HepG2 (cell line): ENCODE results near the gene SEMA4A. TPM values are rescaled to one million over a fixed set of nuclear protein-coding genes. Genes with fewer than 3 reads are reported as not detected.

Experiments
- ATAC-seq: fragments of 200-7000 bp; cut with Tn5 transposase; 3 replicates; pipeline ENCODE4 v1.9.1; 2020; ENCODE audit warnings: mild to moderate bottlenecking, moderate library complexity
- BruUV-seq: library from RNA; stranded (reverse); fragments of 400-500 nt; replicated peaks from 2 replicates; lab custom pipeline; 2021; lab: Mats Ljungman, UMichigan
- CTCF ChIA-PET: fragments of 300-600 bp; formaldehyde crosslinking; extraction: SDS; loops from one replicate; lab custom pipeline; 2021; ENCODE audit warnings: low total read pairs, inconsistent platforms, low intra/inter-chr PET ratio; lab: Yijun Ruan, JAX
- POLR2A ChIA-PET: fragments of 350-600 bp; sonication (Branson Sonifier 250); formaldehyde crosslinking; loops from one replicate; lab custom pipeline; 2020; ENCODE audit warnings: antibody characterized with exemption, inconsistent platforms; lab: Yijun Ruan, JAX
- DNase-seq: peaks from one replicate; pipeline ENCODE4 v3.0.0-alpha.2; 2015; ENCODE audit warnings: low spot score
- FAIRE-seq: peaks from 3 replicates; lab custom pipeline; 2011; peaks lifted over from hg19 to GRCh38; lab: Jason Lieb, UNC
- H2AFZ ChIP-seq: one replicate; pipeline ENCODE4 v1.6.1; 2011; ENCODE audit warnings: low read length, inconsistent platforms
- H3K27ac ChIP-seq: fragments of 300-600 bp; 3 replicates; pipeline ENCODE4 v1.8.0; 2011; ENCODE audit warnings: mixed run types, mild to moderate bottlenecking, mixed read lengths, low read length, inconsistent platforms; ENCODE audit not compliant: insufficient read depth; ENCODE audit errors: extremely low read length
- H3K27me3 ChIP-seq, 2 experiments: fragments of 200-600 bp in 1 of 2; 2 replicates in 1 of 2; 3 replicates in 1 of 2; pipeline versions ENCODE4 v1.6.0 to v1.8.0; 2011; ENCODE audit warnings: low read length in 2 of 2, mild to moderate bottlenecking in 2 of 2, moderate library complexity in 2 of 2, inconsistent platforms in 1 of 2; ENCODE audit not compliant: insufficient read depth in 2 of 2, control insufficient read depth in 1 of 2
- H3K36me3 ChIP-seq, 2 experiments: fragments of 200-600 bp in 1 of 2; replicated peaks in 1 of 2; 2 replicates in 1 of 2; 3 replicates in 1 of 2; pipeline versions ENCODE4 v1.5.1 to v1.8.0; 2011; ENCODE audit warnings: low read length in 2 of 2, inconsistent platforms in 1 of 2; ENCODE audit not compliant: insufficient read depth in 2 of 2, control insufficient read depth in 1 of 2
- H3K4me1 ChIP-seq: 2 replicates; pipeline ENCODE4 v1.5.1; 2012; ENCODE audit warnings: low read length, inconsistent platforms; ENCODE audit not compliant: insufficient read depth
- H3K4me2 ChIP-seq: 2 replicates; pipeline ENCODE4 v1.6.0; 2011; ENCODE audit warnings: low read depth, low read length, inconsistent platforms
- H3K4me3 ChIP-seq, 3 experiments: fragments of 200-600 bp in 1 of 3; sonication (generic), shearing (Covaris generic) in 1 of 3; replicated peaks in 1 of 3; 2 replicates each; pipeline ENCODE4 v1.5.1; 2011 to 2016; ENCODE audit warnings: low read length in 3 of 3, inconsistent platforms in 2 of 3, low read depth in 2 of 3, mild to moderate bottlenecking in 2 of 3, control low read depth in 1 of 3, mixed read lengths in 1 of 3; ENCODE audit not compliant: insufficient read depth in 1 of 3
- H3K79me2 ChIP-seq: one replicate; pipeline ENCODE4 v1.6.1; 2011; ENCODE audit warnings: low read length, inconsistent platforms; ENCODE audit not compliant: insufficient read depth
- H3K9ac ChIP-seq: 2 replicates; pipeline ENCODE4 v1.6.0; 2011; ENCODE audit warnings: mild to moderate bottlenecking, low read depth, low read length, inconsistent platforms; ENCODE audit not compliant: insufficient read depth
- H3K9me3 ChIP-seq: 2 replicates; pipeline ENCODE4 v1.5.1; 2012; ENCODE audit warnings: mild to moderate bottlenecking, low read length
- H4K20me1 ChIP-seq: 2 replicates; pipeline ENCODE4 v1.6.0; 2011; ENCODE audit warnings: inconsistent platforms, mild to moderate bottlenecking, low read length, moderate library complexity; ENCODE audit not compliant: insufficient read depth
- AGO2 ChIP-seq: fragments of 200-400 bp; formaldehyde crosslinking; optimal IDR thresholded peaks from 2 replicates; pipeline ENCODE3; 2017; ENCODE audit warnings: mild to moderate bottlenecking, low read depth, low read length, moderate library complexity
- DNMT3B ChIP-seq: conservative IDR thresholded peaks from 2 replicates; pipeline ENCODE4 v1.6.1; 2016; ENCODE audit warnings: missing biosample characterization, control low read depth
- HNF4G ChIP-seq, 2 experiments: sonication (generic) in 1 of 2; formaldehyde crosslinking in 1 of 2; IDR thresholded peaks; 2 replicates each; pipeline versions ENCODE4 v1.4.0 to v1.6.1; 2011 to 2020; ENCODE audit warnings: borderline replicate concordance in 2 of 2, low read depth in 2 of 2, mild to moderate bottlenecking in 2 of 2, low read length in 1 of 2, missing genetic modification reagents in 1 of 2, moderate library complexity in 1 of 2
- KLF15 ChIP-seq: sonication (generic); formaldehyde crosslinking; IDR thresholded peaks from 2 replicates; pipeline ENCODE4 v1.8.1; 2023; ENCODE audit warnings: borderline replicate concordance, mild to moderate bottlenecking, inconsistent platforms, missing genetic modification reagents, mixed read lengths
- NCOA2 ChIP-seq: sonication (generic); formaldehyde crosslinking; IDR thresholded peaks from 2 replicates; pipeline ENCODE4 v1.8.0; 2022; ENCODE audit warnings: inconsistent platforms
- PCBP2 ChIP-seq: fragments of 200-400 bp; formaldehyde crosslinking; optimal IDR thresholded peaks from 2 replicates; pipeline ENCODE3; 2018; ENCODE audit warnings: low read length, low read depth; ENCODE audit not compliant: poor library complexity, severe bottlenecking
- RELA ChIP-seq: sonication (generic); formaldehyde crosslinking; IDR thresholded peaks from 2 replicates; pipeline ENCODE4 v1.4.0; 2020; ENCODE audit warnings: missing genetic modification reagents
- RNF2 ChIP-seq: fragments of 450-650 bp; conservative IDR thresholded peaks from 2 replicates; pipeline ENCODE4 v1.6.1; 2016; ENCODE audit warnings: low read depth
- SYNCRIP ChIP-seq: fragments of 200-400 bp; formaldehyde crosslinking; IDR thresholded peaks from 2 replicates; pipeline ENCODE4 v1.6.1; 2018; ENCODE audit warnings: mild to moderate bottlenecking, low read depth, low read length; ENCODE audit not compliant: insufficient read depth
- ZFP36 ChIP-seq: fragments of 150-350 bp; IDR thresholded peaks from 2 replicates; pipeline ENCODE4 v1.6.1; 2018; ENCODE audit warnings: borderline replicate concordance, low read length, low read depth; ENCODE audit not compliant: partially characterized antibody
- ZFY ChIP-seq: sonication (generic); formaldehyde crosslinking; IDR thresholded peaks from 2 replicates; pipeline ENCODE4 v1.4.0; 2020; ENCODE audit warnings: missing genetic modification reagents
- ZIK1 ChIP-seq: sonication (generic); formaldehyde crosslinking; IDR thresholded peaks from 2 replicates; pipeline ENCODE4 v1.5.0; 2020; ENCODE audit warnings: mild to moderate bottlenecking, low read depth, missing genetic modification reagents, borderline replicate concordance
- ZNF354B ChIP-seq: sonication (generic); formaldehyde crosslinking; IDR thresholded peaks from 2 replicates; pipeline ENCODE4 v1.8.0; 2022; ENCODE audit warnings: mild to moderate bottlenecking, missing genetic modification reagents
- ZNF614 ChIP-seq: IDR thresholded peaks from 2 replicates; pipeline ENCODE4 v1.6.1; 2018; ENCODE audit warnings: missing biosample characterization, missing genetic modification reagents, inconsistent platforms, borderline replicate concordance
- ZNF747 ChIP-seq: sonication (generic); formaldehyde crosslinking; IDR thresholded peaks from 2 replicates; pipeline ENCODE4 v1.8.1; 2023; ENCODE audit warnings: missing genetic modification reagents, mild to moderate bottlenecking, borderline replicate concordance
- WGBS: methylation state at CpG from one replicate; pipeline ENCODE4 v1.1.6; 2017; ENCODE audit warnings: low lambda C conversion rate; 5-methylcytosine and 5-hydroxymethylcytosine counted together
- in situ Hi-C: cut with HindIII; loops from 2 replicates; pipeline ENCODE4 v1.10.0; 2017; ENCODE audit warnings: low pct_unique_long_range_greater_than_20kb; ENCODE audit not compliant: extremely low pct_ligation_motif_present
- intact Hi-C: fragments of 100-400 bp; cut with micrococcal nuclease; formaldehyde crosslinking; loops from one replicate; pipeline ENCODE4 v1.10.0; 2022; ENCODE audit not compliant: unreplicated experiment
- polyA plus RNA-seq, 8 experiments: library from polyadenylated mRNA; depleted of rRNA in 3 of 8; stranded (reverse) in 7 of 8; unstranded in 1 of 8; fragments of >200 nt; fragmentation: Illumina TruSeq in 4 of 8; extraction: Trizol in 4 of 8; gene quantifications; 2 replicates each; pipeline versions ENCODE4 v1.2.1 to v1.2.3, GENCODE V29; 2011 to 2016; ENCODE audit warnings: low read depth in 4 of 8, missing spikeins in 1 of 8, mixed read lengths in 1 of 8; ENCODE audit not compliant: insufficient read depth in 1 of 8
- total RNA-seq, 5 experiments: library from RNA; depleted of rRNA; stranded (reverse); fragments of >200 nt; fragmentation: Illumina TruSeq; extraction: Trizol; gene quantifications; 2 replicates each; pipeline ENCODE4 v1.2.3, GENCODE V29; 2016; ENCODE audit warnings: low read depth in 1 of 5
- TF ChIP-seq, protein P1 (sequence below): sonication (generic); formaldehyde crosslinking; IDR thresholded peaks from 2 replicates; pipeline ENCODE4 v1.8.0; 2022; ENCODE audit warnings: low read depth, missing genetic modification reagents
- TF ChIP-seq, protein P2 (sequence below): IDR thresholded peaks from 2 replicates; pipeline ENCODE4 v1.6.1; 2016; ENCODE audit warnings: low read depth, control low read depth
- TF ChIP-seq, protein P3 (sequence below): sonication (generic); formaldehyde crosslinking; IDR thresholded peaks from 2 replicates; pipeline ENCODE4 v1.8.0; 2022; ENCODE audit warnings: mild to moderate bottlenecking, missing genetic modification reagents

The SEMA4A gene
- total and polyA plus RNA-seq, 2 of the 13 experiments (the other 11 are each of a cell fraction or from before 2014, with no cell fraction given), result 0.09 to 0.20 TPM

DNA sequence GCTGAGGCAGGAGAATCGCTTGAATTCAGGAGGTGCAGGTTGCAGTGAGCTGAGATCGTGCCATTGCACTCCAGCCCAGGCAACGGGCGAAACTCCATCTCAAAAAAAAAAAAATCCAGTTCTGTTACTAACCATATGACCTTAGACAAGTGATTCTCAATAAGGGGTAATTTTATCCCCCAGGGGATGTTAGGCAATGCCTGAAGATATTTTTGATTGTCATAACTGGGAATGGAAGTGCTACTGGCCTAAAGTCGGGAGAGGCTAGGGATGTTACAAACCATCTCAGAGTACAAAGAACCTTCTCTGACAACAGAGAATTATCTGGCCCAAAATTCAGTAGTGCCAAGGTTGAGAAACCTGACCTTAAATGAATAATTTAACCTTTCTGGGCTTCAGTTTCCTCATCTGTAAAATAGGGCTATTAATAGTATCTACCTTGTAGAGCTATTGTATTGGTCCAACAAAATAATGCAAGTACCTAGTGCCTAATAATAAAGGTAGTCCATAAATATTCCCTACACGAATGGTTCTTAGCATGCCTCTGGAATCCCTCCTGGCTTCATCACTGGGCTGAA, 44.6 kb upstream of the SEMA4A start:
- no peak overlapping the region for H3K4me3 ChIP-seq
- CTCF ChIA-PET, result no interaction called here
- H4K20me1 ChIP-seq, result no peaks in the 10 kb centered on the region
- H3K36me3 ChIP-seq, result no peaks in the 10 kb centered on the region
- intact Hi-C loops (no loop called here), in situ Hi-C loops (no loop called here)
- POLR2A ChIA-PET, result interaction anchor here (1.4 kb wide), 1 partner anchor 139 kb away, joined by 4 read pairs; the partner anchor contains the start of gene PAQR6
- no peak overlapping the region for H3K27ac ChIP-seq
- H3K79me2 ChIP-seq, result no peaks in the 10 kb centered on the region
- peaks cover 81% of the 10 kb centered on the region for H3K4me1 ChIP-seq
- WGBS, result 45% methylated on average over 6 of the region's 6 CpGs
- ATAC-seq, result no peak
- TF ChIP-seq, protein P1, sequence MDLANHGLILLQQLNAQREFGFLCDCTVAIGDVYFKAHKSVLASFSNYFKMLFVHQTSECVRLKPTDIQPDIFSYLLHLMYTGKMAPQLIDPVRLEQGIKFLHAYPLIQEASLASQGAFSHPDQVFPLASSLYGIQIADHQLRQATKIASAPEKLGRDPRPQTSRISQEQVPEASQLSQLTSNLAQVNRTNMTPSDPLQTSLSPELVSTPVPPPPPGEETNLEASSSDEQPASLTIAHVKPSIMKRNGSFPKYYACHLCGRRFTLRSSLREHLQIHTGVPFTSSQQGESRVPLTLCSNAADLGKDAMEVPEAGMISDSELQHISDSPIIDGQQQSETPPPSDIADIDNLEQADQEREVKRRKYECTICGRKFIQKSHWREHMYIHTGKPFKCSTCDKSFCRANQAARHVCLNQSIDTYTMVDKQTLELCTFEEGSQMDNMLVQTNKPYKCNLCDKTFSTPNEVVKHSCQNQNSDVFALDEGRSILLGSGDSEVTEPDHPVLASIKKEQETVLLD (CRISPR knock-in tag), result no peak
- TF ChIP-seq NCOA2 (CRISPR knock-in tag), result no peak
- TF ChIP-seq ZNF747 (CRISPR knock-in tag), result no peak
- no peak for TF ChIP-seq KLF15 (CRISPR knock-in tag)
- TF ChIP-seq, protein P2, sequence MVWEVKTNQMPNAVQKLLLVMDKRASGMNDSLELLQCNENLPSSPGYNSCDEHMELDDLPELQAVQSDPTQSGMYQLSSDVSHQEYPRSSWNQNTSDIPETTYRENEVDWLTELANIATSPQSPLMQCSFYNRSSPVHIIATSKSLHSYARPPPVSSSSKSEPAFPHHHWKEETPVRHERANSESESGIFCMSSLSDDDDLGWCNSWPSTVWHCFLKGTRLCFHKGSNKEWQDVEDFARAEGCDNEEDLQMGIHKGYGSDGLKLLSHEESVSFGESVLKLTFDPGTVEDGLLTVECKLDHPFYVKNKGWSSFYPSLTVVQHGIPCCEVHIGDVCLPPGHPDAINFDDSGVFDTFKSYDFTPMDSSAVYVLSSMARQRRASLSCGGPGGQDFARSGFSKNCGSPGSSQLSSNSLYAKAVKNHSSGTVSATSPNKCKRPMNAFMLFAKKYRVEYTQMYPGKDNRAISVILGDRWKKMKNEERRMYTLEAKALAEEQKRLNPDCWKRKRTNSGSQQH (CRISPR knock-in tag), result no peak
- no peak for TF ChIP-seq ZFP36
- no peak for TF ChIP-seq HNF4G (IDR thresholded peaks at IDR 0.05; ENCODE audit: borderline replicate concordance, low read depth, low read length)
- no peak for TF ChIP-seq HNF4G (CRISPR knock-in tag; IDR thresholded peaks at IDR 0.05; ENCODE audit: borderline replicate concordance, low read depth)
- no peak for TF ChIP-seq AGO2
- TF ChIP-seq RELA (CRISPR knock-in tag), result no peak
- TF ChIP-seq SYNCRIP, result no peak
- no peak for TF ChIP-seq ZNF614 (CRISPR knock-in tag)
- TF ChIP-seq ZNF354B, result no peak
- TF ChIP-seq DNMT3B, result no peak
- TF ChIP-seq PCBP2, result no peak
- TF ChIP-seq ZFY (CRISPR knock-in tag), result no peak
- TF ChIP-seq RNF2, result no peak
- no peak for TF ChIP-seq ZIK1 (CRISPR knock-in tag)
- TF ChIP-seq, protein P3, sequence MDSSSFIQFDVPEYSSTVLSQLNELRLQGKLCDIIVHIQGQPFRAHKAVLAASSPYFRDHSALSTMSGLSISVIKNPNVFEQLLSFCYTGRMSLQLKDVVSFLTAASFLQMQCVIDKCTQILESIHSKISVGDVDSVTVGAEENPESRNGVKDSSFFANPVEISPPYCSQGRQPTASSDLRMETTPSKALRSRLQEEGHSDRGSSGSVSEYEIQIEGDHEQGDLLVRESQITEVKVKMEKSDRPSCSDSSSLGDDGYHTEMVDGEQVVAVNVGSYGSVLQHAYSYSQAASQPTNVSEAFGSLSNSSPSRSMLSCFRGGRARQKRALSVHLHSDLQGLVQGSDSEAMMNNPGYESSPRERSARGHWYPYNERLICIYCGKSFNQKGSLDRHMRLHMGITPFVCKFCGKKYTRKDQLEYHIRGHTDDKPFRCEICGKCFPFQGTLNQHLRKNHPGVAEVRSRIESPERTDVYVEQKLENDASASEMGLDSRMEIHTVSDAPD, result no peak
- H2AFZ ChIP-seq, result no peak overlapping the region
- no peak overlapping the region for H3K4me2 ChIP-seq
- FAIRE-seq, result no peak
- H3K27me3 ChIP-seq, result 0 out of 5 replicates have a peak, but pooled peaks cover 0 to 8% of the 10 kb centered on the region in 2 experiments
- DNase-seq, result no peak
- BruUV-seq, result no TSS peak
- H3K9me3 ChIP-seq, result no peaks in the 10 kb centered on the region
- H3K9ac ChIP-seq, result no peak overlapping the region
